Testis (tissue), 2 donors: Measurements from ENCODE around the gene GLRX5.

Source experiments
- POLR2A ChIP-seq: fragments of 450-650 bp; IDR thresholded peaks from one replicate; pipeline ENCODE4 v1.6.1; 2017; ENCODE audit warnings: antibody characterized with exemption, mild to moderate bottlenecking, moderate library complexity
- TF ChIP-seq, protein P1 (sequence below), 3 experiments: fragments of 450-650 bp in 2 of 3; fragments of 200-600 bp in 1 of 3; sonication (generic) in 1 of 3; IDR thresholded peaks; one replicate each; pipeline ENCODE4 v1.5.1; 2016 to 2019; ENCODE audit warnings: antibody characterized with exemption in 3 of 3, mild to moderate bottlenecking in 2 of 3, moderate library complexity in 1 of 3

DNA sequence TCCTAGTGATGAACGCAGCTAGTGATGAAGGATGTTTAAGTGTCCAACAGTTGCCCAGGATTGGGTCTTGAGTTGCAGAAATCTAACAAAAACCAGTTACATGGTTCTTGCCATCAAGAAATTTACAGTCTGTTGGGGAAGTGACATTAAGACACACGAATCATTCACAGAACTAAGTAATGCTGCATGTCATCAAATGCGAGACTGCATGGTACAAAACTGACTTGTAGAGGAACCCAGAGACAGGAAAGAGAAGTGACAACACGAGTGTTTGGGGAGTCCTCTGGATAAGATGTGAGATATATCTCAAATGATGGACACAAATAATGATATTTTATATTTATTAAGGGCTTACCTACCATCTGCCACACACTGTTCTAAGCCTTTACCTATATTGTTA lies 12.3 kb upstream of the GLRX5 start:
- TF ChIP-seq, protein P1, sequence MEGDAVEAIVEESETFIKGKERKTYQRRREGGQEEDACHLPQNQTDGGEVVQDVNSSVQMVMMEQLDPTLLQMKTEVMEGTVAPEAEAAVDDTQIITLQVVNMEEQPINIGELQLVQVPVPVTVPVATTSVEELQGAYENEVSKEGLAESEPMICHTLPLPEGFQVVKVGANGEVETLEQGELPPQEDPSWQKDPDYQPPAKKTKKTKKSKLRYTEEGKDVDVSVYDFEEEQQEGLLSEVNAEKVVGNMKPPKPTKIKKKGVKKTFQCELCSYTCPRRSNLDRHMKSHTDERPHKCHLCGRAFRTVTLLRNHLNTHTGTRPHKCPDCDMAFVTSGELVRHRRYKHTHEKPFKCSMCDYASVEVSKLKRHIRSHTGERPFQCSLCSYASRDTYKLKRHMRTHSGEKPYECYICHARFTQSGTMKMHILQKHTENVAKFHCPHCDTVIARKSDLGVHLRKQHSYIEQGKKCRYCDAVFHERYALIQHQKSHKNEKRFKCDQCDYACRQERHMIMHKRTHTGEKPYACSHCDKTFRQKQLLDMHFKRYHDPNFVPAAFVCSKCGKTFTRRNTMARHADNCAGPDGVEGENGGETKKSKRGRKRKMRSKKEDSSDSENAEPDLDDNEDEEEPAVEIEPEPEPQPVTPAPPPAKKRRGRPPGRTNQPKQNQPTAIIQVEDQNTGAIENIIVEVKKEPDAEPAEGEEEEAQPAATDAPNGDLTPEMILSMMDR (IDR thresholded peaks at IDR 0.05): no peak
- TF ChIP-seq POLR2A: no peak
